Psoas muscle (tissue), 8 donors: ENCODE measurements around the gene R3HDM2. TPM values are rescaled to one million over a fixed set of nuclear protein-coding genes. Genes with fewer than 3 reads are reported as not detected.

Experiments used
- ATAC-seq, 4 donors: fragments of 200-7000 bp; cut with Tn5 transposase; one replicate each; pipeline ENCODE4 v1.9.1; 2020; ENCODE audit warnings: moderate library complexity in 3 of 4, mild to moderate bottlenecking in 2 of 4
- DNase-seq, 2 donors: peaks; one replicate each; pipeline ENCODE4 v3.0.0-alpha.2; 2020
- H3K27ac ChIP-seq: fragments of 200-600 bp; one replicate; pipeline ENCODE4 v1.8.0; 2022
- H3K27me3 ChIP-seq, 3 donors: fragments of 200-600 bp in 1 of 3; one replicate each; pipeline versions ENCODE4 v1.6.1 to v1.8.0; 2013 to 2022; ENCODE audit warnings: low read length in 2 of 3, mild to moderate bottlenecking in 2 of 3, moderate library complexity in 1 of 3; ENCODE audit not compliant: insufficient read depth in 3 of 3
- H3K36me3 ChIP-seq, 2 donors: fragments of 200-600 bp in 1 of 2; one replicate each; pipeline versions ENCODE4 v1.6.1 to v1.8.0; 2013 to 2022; ENCODE audit warnings: low read depth in 1 of 2, mild to moderate bottlenecking in 1 of 2, moderate library complexity in 1 of 2; ENCODE audit not compliant: insufficient read depth in 1 of 2
- H3K4me1 ChIP-seq: fragments of 200-600 bp; one replicate; pipeline ENCODE4 v1.8.0; 2022
- H3K4me3 ChIP-seq: fragments of 200-600 bp; one replicate; pipeline ENCODE4 v1.8.0; 2022; ENCODE audit warnings: mild to moderate bottlenecking
- H3K9me3 ChIP-seq: fragments of 200-600 bp; one replicate; pipeline ENCODE4 v1.8.0; 2022
- WGBS, 3 donors: extraction: QIAGEN DNeasy Blood & Tissue Kit; methylation state at CpG; one replicate each; pipeline versions ENCODE4 v1.1.6 to v1.1.7; 2013; 5-methylcytosine and 5-hydroxymethylcytosine counted together
- intact Hi-C, 2 donors: fragments of 100-400 bp; cut with DNase I; formaldehyde crosslinking; loops; one replicate each; pipeline versions ENCODE4 v1.11.0 to v1.14.2; 2022
- polyA plus RNA-seq, 3 donors: library from polyadenylated mRNA; stranded (reverse); fragments of 200-250 nt; gene quantifications; one replicate each; pipeline ENCODE4 v1.2.3, GENCODE V29; 2013
- total RNA-seq, 4 donors: library from RNA; stranded (reverse); fragmentation: NEBNext Ultra II Directional in 2 of 4; extraction: Animal tissue kit (Norgen Biotek cat#: 25700) in 2 of 4; gene quantifications; one replicate each; pipeline versions ENCODE4 v1.2.1 to v1.2.4, GENCODE V29; 2021 to 2023
- TF ChIP-seq, protein P1 (sequence below): fragments of 200-600 bp; IDR thresholded peaks from one replicate; pipeline ENCODE4 v1.8.0; 2022; ENCODE audit warnings: antibody characterized with exemption
- donor health status: healthy with polysubstance abuse.
- donor health status: DM: no; HTN: no; CAD: no; lungs with moderate emphysema.
- donor health status: Bipolar disorder and iron deficiency.
- donor health status: healthy.
- donor health status: DM: yes; HTN: yes; CAD: no.
- donor health status: DM: no; HTN: no; CAD: no.
- donor health status: DM: no; HTN: no; CAD: no.
- donor health status: DM: yes; HTN: yes; CAD: no.

The R3HDM2 gene
- total and polyA plus RNA-seq, 7 donors = 12.1 to 64.9 (median 41.4) TPM

DNA sequence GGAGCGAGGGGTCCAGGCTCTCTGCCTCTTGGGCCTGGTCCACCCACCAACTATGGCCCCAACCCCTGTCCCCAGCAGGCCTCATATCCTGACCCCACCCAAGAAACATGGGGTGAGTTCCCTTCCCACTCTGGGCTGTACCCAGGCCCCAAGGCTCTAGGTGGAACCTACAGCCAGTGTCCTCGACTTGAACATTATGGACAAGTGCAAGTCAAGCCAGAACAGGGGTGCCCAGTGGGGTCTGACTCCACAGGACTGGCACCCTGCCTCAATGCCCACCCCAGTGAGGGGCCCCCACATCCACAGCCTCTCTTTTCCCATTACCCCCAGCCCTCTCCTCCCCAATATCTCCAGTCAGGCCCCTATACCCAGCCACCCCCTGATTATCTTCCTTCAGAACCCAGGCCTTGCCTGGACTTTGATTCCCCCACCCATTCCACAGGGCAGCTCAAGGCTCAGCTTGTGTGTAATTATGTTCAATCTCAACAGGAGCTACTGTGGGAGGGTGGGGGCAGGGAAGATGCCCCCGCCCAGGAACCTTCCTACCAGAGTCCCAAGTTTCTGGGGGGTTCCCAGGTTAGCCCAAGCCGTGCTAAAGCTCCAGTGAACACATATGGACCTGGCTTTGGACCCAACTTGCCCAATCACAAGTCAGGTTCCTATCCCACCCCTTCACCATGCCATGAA, 40.3 kb upstream of the R3HDM2 start:
- Histone ChIP-seq H3K27ac (no peak overlapping the region), H3K9me3 (no peaks in the 10 kb centered on the region), H3K4me3 (no peak overlapping the region), H3K27me3 (peaks cover 0 to 54% (median 11%) of the 10 kb centered on the region in 3 donors), H3K4me1 (peaks cover 11% of the 10 kb centered on the region), H3K36me3 (no peaks in the 10 kb centered on the region)
- TF ChIP-seq, protein P1, sequence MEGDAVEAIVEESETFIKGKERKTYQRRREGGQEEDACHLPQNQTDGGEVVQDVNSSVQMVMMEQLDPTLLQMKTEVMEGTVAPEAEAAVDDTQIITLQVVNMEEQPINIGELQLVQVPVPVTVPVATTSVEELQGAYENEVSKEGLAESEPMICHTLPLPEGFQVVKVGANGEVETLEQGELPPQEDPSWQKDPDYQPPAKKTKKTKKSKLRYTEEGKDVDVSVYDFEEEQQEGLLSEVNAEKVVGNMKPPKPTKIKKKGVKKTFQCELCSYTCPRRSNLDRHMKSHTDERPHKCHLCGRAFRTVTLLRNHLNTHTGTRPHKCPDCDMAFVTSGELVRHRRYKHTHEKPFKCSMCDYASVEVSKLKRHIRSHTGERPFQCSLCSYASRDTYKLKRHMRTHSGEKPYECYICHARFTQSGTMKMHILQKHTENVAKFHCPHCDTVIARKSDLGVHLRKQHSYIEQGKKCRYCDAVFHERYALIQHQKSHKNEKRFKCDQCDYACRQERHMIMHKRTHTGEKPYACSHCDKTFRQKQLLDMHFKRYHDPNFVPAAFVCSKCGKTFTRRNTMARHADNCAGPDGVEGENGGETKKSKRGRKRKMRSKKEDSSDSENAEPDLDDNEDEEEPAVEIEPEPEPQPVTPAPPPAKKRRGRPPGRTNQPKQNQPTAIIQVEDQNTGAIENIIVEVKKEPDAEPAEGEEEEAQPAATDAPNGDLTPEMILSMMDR = no peak
- ATAC-seq (no peak), DNase-seq (no peak)
- intact Hi-C loops = no loop called here
- 83 to 90% (median 87%) methylated on average over 4 of the region's 4 CpGs for WGBS, 3 donors

DNA sequence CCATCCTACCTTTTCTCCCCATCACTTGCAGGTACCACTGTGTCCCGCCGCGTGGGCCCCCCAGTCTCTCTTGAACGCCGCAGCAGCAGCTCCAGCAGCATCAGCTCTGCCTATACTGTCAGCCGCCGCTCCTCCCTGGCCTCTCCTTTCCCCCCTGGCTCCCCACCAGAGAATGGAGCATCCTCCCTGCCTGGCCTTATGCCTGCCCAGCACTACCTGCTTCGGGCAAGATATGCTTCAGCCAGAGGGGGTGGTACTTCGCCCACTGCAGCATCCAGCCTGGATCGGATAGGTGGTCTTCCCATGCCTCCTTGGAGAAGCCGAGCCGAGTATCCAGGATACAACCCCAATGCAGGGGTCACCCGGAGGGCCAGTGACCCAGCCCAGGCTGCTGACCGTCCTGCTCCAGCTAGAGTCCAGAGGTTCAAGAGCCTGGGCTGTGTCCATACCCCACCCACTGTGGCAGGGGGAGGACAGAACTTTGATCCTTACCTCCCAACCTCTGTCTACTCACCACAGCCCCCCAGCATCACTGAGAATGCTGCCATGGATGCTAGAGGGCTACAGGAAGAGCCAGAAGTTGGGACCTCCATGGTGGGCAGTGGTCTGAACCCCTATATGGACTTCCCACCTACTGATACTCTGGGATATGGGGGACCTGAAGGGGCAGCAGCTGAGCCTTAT, 39.6 kb upstream of the R3HDM2 start:
- Histone ChIP-seq H3K27me3 (peaks cover 0 to 47% (median 11%) of the 10 kb centered on the region in 3 donors), H3K36me3 (no peaks in the 10 kb centered on the region), H3K4me1 (peaks cover 5% of the 10 kb centered on the region), H3K27ac (no peak overlapping the region), H3K4me3 (no peak overlapping the region), H3K9me3 (no peaks in the 10 kb centered on the region)
- ATAC-seq (no peak), DNase-seq (no peak)
- WGBS, 3 donors = 90 to 93% (median 92%) methylated on average over 14 of the region's 14 CpGs
- TF ChIP-seq, protein P1 = no peak
- intact Hi-C loops = no loop called here

DNA sequence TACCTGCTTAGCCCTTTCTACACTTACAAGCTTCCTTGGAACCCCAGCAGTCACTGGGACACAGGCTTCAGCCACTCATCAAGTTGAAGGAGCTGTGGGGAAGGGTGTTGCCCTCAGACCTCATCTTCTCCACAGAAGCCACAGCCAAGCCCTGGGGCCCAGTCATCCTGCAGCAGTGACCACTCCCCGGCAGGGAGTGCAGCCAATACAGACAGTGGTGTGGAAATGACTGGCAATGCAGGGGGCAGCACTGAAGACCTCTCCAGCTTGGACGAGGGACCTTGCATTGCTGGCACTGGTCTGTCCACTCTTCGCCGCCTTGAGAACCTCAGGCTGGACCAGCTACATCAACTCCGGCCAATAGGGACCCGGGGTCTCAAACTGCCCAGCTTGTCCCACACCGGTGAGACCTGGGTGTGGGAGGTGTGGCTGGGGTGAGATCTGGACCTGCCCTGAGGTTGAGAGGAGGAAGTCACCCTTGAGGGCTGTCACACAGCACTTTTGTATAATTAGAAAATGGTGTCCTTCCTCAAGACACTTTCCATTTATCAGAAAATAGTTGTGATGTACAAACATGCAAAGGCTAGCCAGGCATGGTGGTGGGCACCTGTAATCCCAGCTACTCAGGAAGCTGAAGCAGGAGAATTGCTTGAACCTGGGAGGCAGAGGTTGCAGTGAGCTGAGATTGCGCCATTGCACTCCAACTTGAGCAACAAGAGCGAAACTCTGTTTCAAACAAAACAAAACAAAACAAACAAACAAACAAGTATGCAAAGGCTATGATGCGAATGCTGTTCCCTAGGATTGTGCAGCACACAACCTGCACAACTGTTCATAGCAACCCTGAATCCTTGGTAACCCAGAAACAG, 38.7 kb upstream of the R3HDM2 start:
- H3K27ac ChIP-seq = no peak overlapping the region
- no peaks in the 10 kb centered on the region for H3K9me3 ChIP-seq
- no peaks in the 10 kb centered on the region for H3K4me1 ChIP-seq
- ATAC-seq (no peak), DNase-seq (no peak)
- H3K27me3 ChIP-seq = peaks cover 0 to 38% (median 5%) of the 10 kb centered on the region in 3 donors
- H3K4me3 ChIP-seq = no peak overlapping the region
- WGBS, 3 donors = 83 to 89% (median 85%) methylated on average over 10 of the region's 10 CpGs
- TF ChIP-seq, protein P1 = no peak
- intact Hi-C loops = loop anchor here in 1 of 2 donors (10.0 kb wide), 2 partner anchors 155 to 255 kb away; partner anchors contain the start of gene NXPH4
- H3K36me3 ChIP-seq = no peaks in the 10 kb centered on the region

DNA sequence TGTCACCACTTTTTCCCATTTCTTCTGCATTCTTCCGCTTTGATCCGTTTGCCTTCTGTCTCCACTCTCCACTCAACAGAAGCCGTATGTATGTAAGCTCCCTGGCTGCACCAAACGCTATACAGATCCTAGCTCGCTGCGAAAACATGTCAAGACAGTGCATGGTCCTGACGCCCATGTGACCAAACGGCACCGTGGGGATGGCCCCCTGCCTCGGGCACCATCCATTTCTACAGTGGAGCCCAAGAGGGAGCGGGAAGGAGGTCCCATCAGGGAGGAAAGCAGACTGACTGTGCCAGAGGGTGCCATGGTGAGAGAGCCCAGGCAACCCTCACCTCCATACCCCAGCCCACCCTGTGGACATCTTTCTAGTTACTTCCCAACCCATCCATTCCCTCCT, 37.1 kb upstream of the R3HDM2 start:
- intact Hi-C loops = loop anchor here in 1 of 2 donors (10.0 kb wide), 2 partner anchors 157 to 253 kb away; partner anchors contain the start of gene NXPH4
- TF ChIP-seq, protein P1 = no peak
- Histone ChIP-seq H3K9me3 (no peaks in the 10 kb centered on the region), H3K36me3 (no peaks in the 10 kb centered on the region), H3K4me1 (peaks cover under 1% of the 10 kb centered on the region), H3K27me3 (peaks cover 0 to 22% (median 0%) of the 10 kb centered on the region in 3 donors), H3K4me3 (no peak overlapping the region), H3K27ac (no peak overlapping the region)
- DNase-seq (no peak), ATAC-seq (no peak)
- WGBS, 3 donors = 81 to 87% (median 82%) methylated on average over 11 of the region's 11 CpGs
